22Rv1 (cell line): ENCODE measurements around the gene GALNTL6.

Experiments used
- CTCF ChIP-seq: fragments of 450-650 bp; IDR thresholded peaks from 2 replicates; pipeline ENCODE4 v1.5.1; 2017; ENCODE audit warnings: mild to moderate bottlenecking
- ZFX ChIP-seq: fragments of 450-650 bp; IDR thresholded peaks from 2 replicates; pipeline ENCODE4 v1.6.1; 2017; ENCODE audit warnings: antibody characterized with exemption, borderline replicate concordance

GRCh38 chr4:172486531-172486930 is 673.3 kb downstream of the GALNTL6 start:
- TF ChIP-seq CTCF (no peak), ZFX (no peak)
